LoVo (cell line): ENCODE data around the gene GSTT4.
A peak's percentile ranks its signal among the peaks of the same experiment; 100 is the strongest.
"Not testable (repeated sequence)": the region's sequence is repeated elsewhere in the genome, so short reads cannot be mapped to it uniquely, and the experiment has no call there.

Experiments
- DNase-seq: peaks from one replicate; pipeline ENCODE4 v3.0.0-alpha.2; 2016; ENCODE audit warnings: low spot score

GSTT4 gene

GRCh38 chr22:23986538-23987178 lies 18.6 kb downstream of the GSTT4 start:
- not testable (repeated sequence) for DNase-seq

GRCh38 chr22:23986089-23986488 lies 19.2 kb downstream of the GSTT4 start:
- not testable (repeated sequence) for DNase-seq

GRCh38 chr22:23984430-23984829 lies 20.8 kb downstream of the GSTT4 start:
- DNase-seq = peak; percentile 26

- DNase-seq = not testable (repeated sequence)
These were observed 24.7 kb downstream of the GSTT4 start for GRCh38 chr22:23980567-23980966.

- DNase-seq = not testable (repeated sequence)
These were observed 25.6 kb downstream of the GSTT4 start, which contains the start of gene GSTT2 for GRCh38 chr22:23979557-23980240. TSS of gene GSTT2 (plus strand) at chr22:23980134.

GRCh38 chr22:23977304-23977703 lies 27.9 kb downstream of the GSTT4 start:
- DNase-seq = not testable (repeated sequence)

- not testable (repeated sequence) for DNase-seq
These were observed 30.4 kb downstream of the GSTT4 start for GRCh38 chr22:23974836-23975352.

- not testable (repeated sequence) for DNase-seq
These were observed 30.9 kb downstream of the GSTT4 start, which contains the start of gene DDT for GRCh38 chr22:23974345-23974744. TSS of gene DDT (minus strand) at chr22:23974441. CDS start at chr22:23974414, 27 bp downstream.

- not testable (repeated sequence) for DNase-seq
These were observed 33.3 kb downstream of the GSTT4 start for GRCh38 chr22:23971927-23972326.

GRCh38 chr22:23970816-23971486 lies 34.3 kb downstream of the GSTT4 start:
- no peak for DNase-seq

GRCh38 chr22:23970201-23970641 lies 35.0 kb downstream of the GSTT4 start:
- DNase-seq = no peak

- DNase-seq = no peak
These were observed 36.2 kb downstream of the GSTT4 start for GRCh38 chr22:23969071-23969470.

GRCh38 chr22:23966568-23966967 lies 38.7 kb downstream of the GSTT4 start, which contains the start of gene DDTL:
TSS of gene DDTL (plus strand) at chr22:23966888. CDS start at chr22:23966915, 27 bp downstream.
- DNase-seq = not testable (repeated sequence)

GRCh38 chr22:23966094-23966493 lies 39.2 kb downstream of the GSTT4 start:
- not testable (repeated sequence) for DNase-seq

- not testable (repeated sequence) for DNase-seq
These were observed 44.0 kb downstream of the GSTT4 start, which contains the start of gene GSTT2B for GRCh38 chr22:23961084-23961771. TSS of gene GSTT2B (minus strand) at chr22:23961195. CDS start at chr22:23961131, 64 bp downstream.

- peak; percentile 67 for DNase-seq
These were observed 48.9 kb downstream of the GSTT4 start for GRCh38 chr22:23956301-23956900.

GRCh38 chr22:23955886-23956285 lies 49.4 kb downstream of the GSTT4 start:
- not testable (repeated sequence) for DNase-seq

GRCh38 chr22:23954991-23955305 lies 50.3 kb downstream of the GSTT4 start:
- DNase-seq = not testable (repeated sequence)

GRCh38 chr22:23954193-23954990 lies 50.9 kb downstream of the GSTT4 start:
- DNase-seq = not testable (repeated sequence)

GRCh38 chr22:23953485-23953884 lies 51.8 kb downstream of the GSTT4 start:
- not testable (repeated sequence) for DNase-seq
